Measurements from ENCODE around the gene TMEM119. TPM values are rescaled to one million over a fixed set of nuclear protein-coding genes. Genes with fewer than 3 reads are reported as not detected.
A peak's percentile ranks its signal among the peaks of the same experiment; 100 is the strongest.

The TMEM119 gene
- total and polyA plus RNA-seq, 10 of the 15 experiments (the other 5 are each of a cell fraction or from before 2014, with no cell fraction given) = 0.11 to 0.44 (median 0.19) TPM; not detected in 5

GRCh38 chr12:108562348-108563135 lies 35.3 kb downstream of the TMEM119 start, which contains the start of gene ISCU (continued):
- TF ChIP-seq CUX1 (IDR thresholded peaks at IDR 0.05; ENCODE audit: insufficient replicate concordance, low read depth, low read length) (no peak), IKZF2 (IDR thresholded peaks at IDR 0.05) (no peak), CBX3 (IDR thresholded peaks at IDR 0.05; ENCODE audit: borderline replicate concordance, low read depth) (no peak), SREBF2 (IDR thresholded peaks at IDR 0.05; ENCODE audit: low read length) (no peak), ASH2L (IDR thresholded peaks at IDR 0.05; ENCODE audit: borderline replicate concordance, low read depth) (no peak), MYB (IDR thresholded peaks at IDR 0.05; ENCODE audit: borderline replicate concordance, low read depth, low read length) (no peak), NKRF (conservative IDR thresholded peaks at IDR 0.05) (0 out of 2 replicates have a peak, but pooled peaks have one; percentile 95), YBX1 (IDR thresholded peaks at IDR 0.05) (no peak), POLR2AphosphoS5 (IDR thresholded peaks at IDR 0.05; ENCODE audit: low read length) (peak; percentile 76), NR2F1 (conservative IDR thresholded peaks at IDR 0.05) (peak; percentile 37), LARP7 (IDR thresholded peaks at IDR 0.05) (peak; percentile 96), E2F4 (IDR thresholded peaks at IDR 0.05; ENCODE audit: low read depth, low read length) (peak; percentile 93), GATAD2B (conservative IDR thresholded peaks at IDR 0.05; ENCODE audit: low read depth) (peak; percentile 51), CHD4 (IDR thresholded peaks at IDR 0.05) (no peak), ZNF592 (IDR thresholded peaks at IDR 0.05) (0 out of 2 replicates have a peak, but pooled peaks have one; percentile 21), ETV6 (conservative IDR thresholded peaks at IDR 0.05 in 1 of 2, IDR thresholded peaks at IDR 0.05 in 1 of 2; ENCODE audit: borderline replicate concordance in 1 of 2, low read depth in 1 of 2) (no peak)

All from GM12878 (cell line).